MM.1S (cell line): ENCODE measurements around the gene CEP128.

Experiments used
- CTCF ChIP-seq: fragments of 300-600 bp; sonication (generic); IDR thresholded peaks from 2 replicates; pipeline ENCODE4 v1.5.1; 2016; ENCODE audit warnings: antibody characterized with exemption, low read length, mixed read lengths
- EZH2 ChIP-seq: fragments of 300-600 bp; sonication (generic); optimal IDR thresholded peaks from 2 replicates; pipeline ENCODE3; 2017; ENCODE audit warnings: low read depth, mild to moderate bottlenecking, antibody characterized with exemption, low read length, mixed read lengths
- EZH2phosphoT487 ChIP-seq: fragments of 300-600 bp; sonication (generic); IDR thresholded peaks from 2 replicates; pipeline ENCODE4 v1.6.1; 2018; ENCODE audit warnings: antibody characterized with exemption, low read length

GRCh38 chr14:80988735-80989429, 47.3 kb upstream of the CEP128 start:
- TF ChIP-seq EZH2phosphoT487 = no peak
- TF ChIP-seq CTCF = no peak
- no peak for TF ChIP-seq EZH2
